OCI-LY7 (cell line): ENCODE results near the gene DLGAP3.

Source experiments
- CTCF ChIP-seq: fragments of 200-600 bp; sonication (generic); conservative IDR thresholded peaks from 2 replicates; pipeline ENCODE4 v1.5.1; 2014; ENCODE audit warnings: mild to moderate bottlenecking, antibody characterized with exemption, low read length, moderate library complexity, mixed read lengths
- EZH2phosphoT487 ChIP-seq: fragments of 200-600 bp; sonication (generic); IDR thresholded peaks from 2 replicates; pipeline ENCODE4 v1.6.1; 2018; ENCODE audit warnings: low read depth, borderline replicate concordance, mild to moderate bottlenecking, mixed run types, antibody characterized with exemption, low read length, moderate library complexity, mixed read lengths

- TF ChIP-seq CTCF (no peak), EZH2phosphoT487 (no peak)
These were observed 83.2 kb downstream of the DLGAP3 start for GRCh38 chr1:34846265-34846664.
